ENCODE results near the gene TLR6.

TLR6 gene

GRCh38 chr4:38866973-38867477 lies 10.4 kb upstream of the TLR6 start:
- Histone ChIP-seq H3K27me3 (ENCODE audit: insufficient read depth, poor library complexity, severe bottlenecking) (no peaks in the 10 kb centered on the region), H3K4me3 (replicated peaks; ENCODE audit: insufficient read depth, low read length) (peak overlapping the region; percentile 66), H3K27ac (replicated peaks) (no peak overlapping the region)
- TF ChIP-seq GABPA (IDR thresholded peaks at IDR 0.05; ENCODE audit: low read depth) (no peak), REST (IDR thresholded peaks at IDR 0.05; ENCODE audit: insufficient replicate concordance, low read depth) (no peak), SPI1 (IDR thresholded peaks at IDR 0.05; ENCODE audit: borderline replicate concordance, low read depth) (no peak), POLR2AphosphoS5 (IDR thresholded peaks at IDR 0.05; ENCODE audit: low read depth) (no peak), CTCF (IDR thresholded peaks at IDR 0.05; ENCODE audit: insufficient read depth, low read length) (no peak)
- no peak for DNase-seq (ENCODE audit: low read depth in 1 of 2, low spot score in 1 of 2)

- H3K4me3 ChIP-seq (replicated peaks; ENCODE audit: insufficient read depth, low read length): no peak overlapping the region
- no peaks in the 10 kb centered on the region for H3K27me3 ChIP-seq (ENCODE audit: insufficient read depth, poor library complexity, severe bottlenecking)
- no peak; the same call in 1 of the 2 replicates for TF ChIP-seq SPI1 (IDR thresholded peaks at IDR 0.05; ENCODE audit: borderline replicate concordance, low read depth)
- TF ChIP-seq CTCF (IDR thresholded peaks at IDR 0.05; ENCODE audit: insufficient read depth, low read length): no peak
- no peak overlapping the region for H3K27ac ChIP-seq (replicated peaks)
- no peak for DNase-seq (ENCODE audit: low read depth in 1 of 2, low spot score in 1 of 2)
Measured at GRCh38 chr4:38865445-38865844, 8.8 kb upstream of the TLR6 start.

- no peak overlapping the region for H3K27ac ChIP-seq (replicated peaks)
- no peak for TF ChIP-seq REST (IDR thresholded peaks at IDR 0.05; ENCODE audit: insufficient replicate concordance, low read depth)
- no peak for TF ChIP-seq GABPA (IDR thresholded peaks at IDR 0.05; ENCODE audit: low read depth)
- TF ChIP-seq SPI1 (IDR thresholded peaks at IDR 0.05; ENCODE audit: borderline replicate concordance, low read depth): no peak
- TF ChIP-seq CTCF (IDR thresholded peaks at IDR 0.05; ENCODE audit: insufficient read depth, low read length): no peak
- TF ChIP-seq POLR2AphosphoS5 (IDR thresholded peaks at IDR 0.05; ENCODE audit: low read depth): no peak
- DNase-seq (ENCODE audit: low read depth in 1 of 2, low spot score in 1 of 2): no peak
- no peak overlapping the region for H3K4me3 ChIP-seq (replicated peaks; ENCODE audit: insufficient read depth, low read length)
- H3K27me3 ChIP-seq (ENCODE audit: insufficient read depth, poor library complexity, severe bottlenecking): no peaks in the 10 kb centered on the region
Measured at GRCh38 chr4:38861791-38862190, 5.2 kb upstream of the TLR6 start.

- Histone ChIP-seq H3K27ac (replicated peaks) (no peak overlapping the region), H3K4me3 (replicated peaks; ENCODE audit: insufficient read depth, low read length) (no peak overlapping the region), H3K27me3 (ENCODE audit: insufficient read depth, poor library complexity, severe bottlenecking) (no peaks in the 10 kb centered on the region)
- TF ChIP-seq REST (IDR thresholded peaks at IDR 0.05; ENCODE audit: insufficient replicate concordance, low read depth) (no peak), CTCF (IDR thresholded peaks at IDR 0.05; ENCODE audit: insufficient read depth, low read length) (peak; percentile 63)
- DNase-seq (ENCODE audit: low read depth in 1 of 2, low spot score in 1 of 2): peak; percentile 53 to 65
Measured at GRCh38 chr4:38860788-38861424, 4.3 kb upstream of the TLR6 start.

Measured in HL-60 (cell line).